Measurements from ENCODE around the gene FXYD7. TPM values are rescaled to one million over a fixed set of nuclear protein-coding genes. Genes with fewer than 3 reads are reported as not detected.

The FXYD7 gene
- total and polyA plus RNA-seq, 9 donors: 0.38 to 1.4 (median 0.68) TPM

GRCh38 chr19:35155441-35155840 lies 12.4 kb downstream of the FXYD7 start:
- Histone ChIP-seq H3K4me3 (ENCODE audit: low read length) (peak overlapping the region; percentile 55), H3K27ac (ENCODE audit: low read length) (no peak overlapping the region), H3K4me1 (ENCODE audit: control insufficient read depth, insufficient read depth, low read length) (peaks cover 22% of the 10 kb centered on the region), H3K36me3 (ENCODE audit: control insufficient read depth, insufficient read depth, low read length) (no peaks in the 10 kb centered on the region), H3K27me3 (ENCODE audit: control insufficient read depth, insufficient read depth, low read length) (peaks cover 65% of the 10 kb centered on the region), H3K9me3 (replicated peaks; ENCODE audit: control insufficient read depth, low read depth, low read length) (no peaks in the 10 kb centered on the region)
- DNase-seq: no peak
- WGBS (ENCODE audit: insufficient coverage): 16% methylated on average over 14 of the region's 17 CpGs

- no peak for DNase-seq
- Histone ChIP-seq H3K36me3 (ENCODE audit: control insufficient read depth, insufficient read depth, low read length) (no peaks in the 10 kb centered on the region), H3K27ac (ENCODE audit: low read length) (no peak overlapping the region), H3K4me3 (ENCODE audit: low read length) (no peak overlapping the region), H3K27me3 (ENCODE audit: control insufficient read depth, insufficient read depth, low read length) (peaks cover 59% of the 10 kb centered on the region), H3K9me3 (replicated peaks; ENCODE audit: control insufficient read depth, low read depth, low read length) (no peaks in the 10 kb centered on the region), H3K4me1 (ENCODE audit: control insufficient read depth, insufficient read depth, low read length) (peaks cover 22% of the 10 kb centered on the region)
- 66% methylated on average over 3 of the region's 6 CpGs for WGBS (ENCODE audit: insufficient coverage)
Measured at GRCh38 chr19:35155981-35156672, 13.1 kb downstream of the FXYD7 start.

GRCh38 chr19:35156673-35157014 lies 13.6 kb downstream of the FXYD7 start:
- Histone ChIP-seq H3K36me3 (ENCODE audit: control insufficient read depth, insufficient read depth, low read length) (no peaks in the 10 kb centered on the region), H3K9me3 (replicated peaks; ENCODE audit: control insufficient read depth, low read depth, low read length) (no peaks in the 10 kb centered on the region), H3K27me3 (ENCODE audit: control insufficient read depth, insufficient read depth, low read length) (peaks cover 54% of the 10 kb centered on the region), H3K4me1 (ENCODE audit: control insufficient read depth, insufficient read depth, low read length) (peaks cover 22% of the 10 kb centered on the region), H3K27ac (ENCODE audit: low read length) (no peak overlapping the region), H3K4me3 (ENCODE audit: low read length) (no peak overlapping the region)
- WGBS (ENCODE audit: insufficient coverage): 65% methylated on average over 6 of the region's 7 CpGs
- no peak for DNase-seq

- peaks cover 51% of the 10 kb centered on the region for H3K27me3 ChIP-seq (ENCODE audit: control insufficient read depth, insufficient read depth, low read length)
- no peak overlapping the region for H3K4me3 ChIP-seq (ENCODE audit: low read length)
- WGBS (ENCODE audit: insufficient coverage): no CpG with 5 or more reads among the region's 4 CpGs
- H3K4me1 ChIP-seq (ENCODE audit: control insufficient read depth, insufficient read depth, low read length): peaks cover 22% of the 10 kb centered on the region
- H3K27ac ChIP-seq (ENCODE audit: low read length): no peak overlapping the region
- DNase-seq: no peak
- peaks cover 3% of the 10 kb centered on the region for H3K9me3 ChIP-seq (replicated peaks; ENCODE audit: control insufficient read depth, low read depth, low read length)
- H3K36me3 ChIP-seq (ENCODE audit: control insufficient read depth, insufficient read depth, low read length): no peaks in the 10 kb centered on the region
Measured at GRCh38 chr19:35157431-35157830, 14.4 kb downstream of the FXYD7 start.

GRCh38 chr19:35159606-35160005 lies 16.6 kb downstream of the FXYD7 start:
- WGBS (ENCODE audit: insufficient coverage): 93% methylated on average over 2 of the region's 8 CpGs
- Histone ChIP-seq H3K4me3 (ENCODE audit: low read length) (no peak overlapping the region), H3K36me3 (ENCODE audit: control insufficient read depth, insufficient read depth, low read length) (no peaks in the 10 kb centered on the region), H3K27me3 (ENCODE audit: control insufficient read depth, insufficient read depth, low read length) (peaks cover 35% of the 10 kb centered on the region), H3K4me1 (ENCODE audit: control insufficient read depth, insufficient read depth, low read length) (peaks cover 13% of the 10 kb centered on the region), H3K27ac (ENCODE audit: low read length) (no peak overlapping the region), H3K9me3 (replicated peaks; ENCODE audit: control insufficient read depth, low read depth, low read length) (peaks cover 5% of the 10 kb centered on the region)
- no peak for DNase-seq

GRCh38 chr19:35160629-35161433 lies 17.8 kb downstream of the FXYD7 start:
- Histone ChIP-seq H3K27ac (ENCODE audit: low read length) (no peak overlapping the region), H3K4me3 (ENCODE audit: low read length) (no peak overlapping the region), H3K4me1 (ENCODE audit: control insufficient read depth, insufficient read depth, low read length) (peaks cover under 1% of the 10 kb centered on the region), H3K36me3 (ENCODE audit: control insufficient read depth, insufficient read depth, low read length) (no peaks in the 10 kb centered on the region), H3K9me3 (replicated peaks; ENCODE audit: control insufficient read depth, low read depth, low read length) (peaks cover 9% of the 10 kb centered on the region), H3K27me3 (ENCODE audit: control insufficient read depth, insufficient read depth, low read length) (peaks cover 23% of the 10 kb centered on the region)
- DNase-seq: no peak
- WGBS (ENCODE audit: insufficient coverage): 88% methylated on average over 4 of the region's 9 CpGs

- no peaks in the 10 kb centered on the region for H3K4me1 ChIP-seq (ENCODE audit: control insufficient read depth, insufficient read depth, low read length)
- no peaks in the 10 kb centered on the region for H3K36me3 ChIP-seq (ENCODE audit: control insufficient read depth, insufficient read depth, low read length)
- no peak overlapping the region for H3K4me3 ChIP-seq (ENCODE audit: low read length)
- WGBS (ENCODE audit: insufficient coverage): 89% methylated on average over 2 of the region's 2 CpGs
- H3K27ac ChIP-seq (ENCODE audit: low read length): no peak overlapping the region
- peaks cover 15% of the 10 kb centered on the region for H3K9me3 ChIP-seq (replicated peaks; ENCODE audit: control insufficient read depth, low read depth, low read length)
- H3K27me3 ChIP-seq (ENCODE audit: control insufficient read depth, insufficient read depth, low read length): peaks cover 17% of the 10 kb centered on the region
- no peak for DNase-seq
Measured at GRCh38 chr19:35161434-35161743, 18.3 kb downstream of the FXYD7 start.

GRCh38 chr19:35162471-35163326 lies 19.6 kb downstream of the FXYD7 start:
- WGBS (ENCODE audit: insufficient coverage): 68% methylated on average over 3 of the region's 6 CpGs
- Histone ChIP-seq H3K36me3 (ENCODE audit: control insufficient read depth, insufficient read depth, low read length) (no peaks in the 10 kb centered on the region), H3K9me3 (replicated peaks; ENCODE audit: control insufficient read depth, low read depth, low read length) (peaks cover 19% of the 10 kb centered on the region)

GRCh38 chr19:35164418-35164817 lies 21.4 kb downstream of the FXYD7 start:
- no CpG with 5 or more reads among the region's 2 CpGs for WGBS (ENCODE audit: insufficient coverage)
- Histone ChIP-seq H3K36me3 (ENCODE audit: control insufficient read depth, insufficient read depth, low read length) (no peaks in the 10 kb centered on the region), H3K27me3 (ENCODE audit: control insufficient read depth, insufficient read depth, low read length) (peaks cover 3% of the 10 kb centered on the region), H3K9me3 (replicated peaks; ENCODE audit: control insufficient read depth, low read depth, low read length) (peaks cover 19% of the 10 kb centered on the region), H3K4me1 (ENCODE audit: control insufficient read depth, insufficient read depth, low read length) (no peaks in the 10 kb centered on the region), H3K4me3 (ENCODE audit: low read length) (no peak overlapping the region), H3K27ac (ENCODE audit: low read length) (no peak overlapping the region)
- DNase-seq: no peak

More at GRCh38 chr19:35162471-35163326, 19.6 kb downstream of the FXYD7 start:
- no peak overlapping the region for H3K27ac ChIP-seq (ENCODE audit: low read length)
- H3K27me3 ChIP-seq (ENCODE audit: control insufficient read depth, insufficient read depth, low read length): peaks cover 6% of the 10 kb centered on the region
- no peak overlapping the region for H3K4me3 ChIP-seq (ENCODE audit: low read length)
- no peaks in the 10 kb centered on the region for H3K4me1 ChIP-seq (ENCODE audit: control insufficient read depth, insufficient read depth, low read length)
- DNase-seq: no peak

Data from muscle of leg (tissue), 11 donors.